Endothelial cell of umbilical vein (primary cell): ENCODE measurements around the gene SFMBT2. TPM values are rescaled to one million over a fixed set of nuclear protein-coding genes. Genes with fewer than 3 reads are reported as not detected.

Experiments used
- BruUV-seq: library from RNA; stranded (reverse); fragments of 400-500 nt; replicated peaks from 2 replicates; lab custom pipeline; 2021; lab: Mats Ljungman, UMichigan
- CTCF ChIA-PET: fragments of 300-600, 350-600 bp; sonication (Branson Sonifier 250); formaldehyde crosslinking; loops from one replicate; lab custom pipeline; 2021; ENCODE audit warnings: antibody characterized with exemption, inconsistent platforms; lab: Charles Lee
- POLR2A ChIA-PET: fragments of 300-600, 350-600 bp; sonication (Branson Sonifier 250); formaldehyde crosslinking; loops from one replicate; lab custom pipeline; 2021; ENCODE audit warnings: antibody characterized with exemption, inconsistent platforms; lab: Charles Lee
- DNase-seq: peaks from one replicate; pipeline ENCODE4 v3.0.0-alpha.2; 2011; ENCODE audit warnings: low read depth, low spot score
- FAIRE-seq: peaks from 2 replicates; lab custom pipeline; 2011; peaks lifted over from hg19 to GRCh38; lab: Jason Lieb, UNC
- H2AFZ ChIP-seq: 2 replicates; pipeline ENCODE4 v1.6.0; 2012; ENCODE audit warnings: low read depth, low read length, control low read depth, inconsistent platforms
- H3K27ac ChIP-seq: 2 replicates; pipeline ENCODE4 v1.5.1; 2011; ENCODE audit warnings: low read depth, mild to moderate bottlenecking, control low read depth, low read length, moderate library complexity; ENCODE audit not compliant: insufficient read depth
- H3K27me3 ChIP-seq, 2 experiments: 2 replicates each; pipeline versions ENCODE4 v1.6.0 to v1.6.1; 2011; ENCODE audit warnings: low read length in 2 of 2, mixed read lengths in 1 of 2; ENCODE audit not compliant: control insufficient read depth in 2 of 2, insufficient read depth in 2 of 2
- H3K36me3 ChIP-seq, 2 experiments: 2 replicates in 1 of 2; 3 replicates in 1 of 2; pipeline ENCODE4 v1.5.1; 2011; ENCODE audit warnings: low read length in 2 of 2, mild to moderate bottlenecking in 1 of 2, moderate library complexity in 1 of 2; ENCODE audit not compliant: control insufficient read depth in 2 of 2, insufficient read depth in 2 of 2; ENCODE audit errors: extremely low read depth in 1 of 2
- H3K4me1 ChIP-seq: 3 replicates; pipeline ENCODE4 v1.5.1; 2011; ENCODE audit warnings: mild to moderate bottlenecking, low read length; ENCODE audit not compliant: control insufficient read depth, insufficient read depth; ENCODE audit errors: extremely low read depth
- H3K4me2 ChIP-seq: 2 replicates; pipeline ENCODE4 v1.6.1; 2011; ENCODE audit warnings: low read length, control low read depth, mixed read lengths; ENCODE audit not compliant: insufficient read depth
- H3K4me3 ChIP-seq, 3 experiments: fragments of 200-600 bp in 1 of 3; sonication (generic), shearing (Covaris generic) in 1 of 3; replicated peaks in 1 of 3; 2 replicates each; pipeline ENCODE4 v1.5.1; 2011 to 2016; ENCODE audit warnings: control low read depth in 3 of 3, low read length in 3 of 3, mild to moderate bottlenecking in 2 of 3, inconsistent platforms in 1 of 3, low read depth in 1 of 3, moderate library complexity in 1 of 3; ENCODE audit not compliant: insufficient read depth in 1 of 3
- H3K79me2 ChIP-seq: 2 replicates; pipeline ENCODE4 v1.6.0; 2012; ENCODE audit warnings: low read length, inconsistent platforms; ENCODE audit not compliant: control insufficient read depth, insufficient read depth
- H3K9ac ChIP-seq: replicated peaks from 2 replicates; pipeline ENCODE3; 2011; ENCODE audit warnings: low read length, control low read depth; ENCODE audit not compliant: insufficient read depth; ENCODE audit errors: extremely low read depth
- H3K9me1 ChIP-seq: replicated peaks from 3 replicates; pipeline ENCODE4 v1.6.0; 2011; ENCODE audit warnings: mild to moderate bottlenecking, low read length; ENCODE audit not compliant: control insufficient read depth, insufficient read depth; ENCODE audit errors: extremely low read depth
- H3K9me3 ChIP-seq: replicated peaks from 2 replicates; pipeline ENCODE4 v1.5.1; 2012; ENCODE audit warnings: low read length, inconsistent platforms; ENCODE audit not compliant: control insufficient read depth, insufficient read depth
- H4K20me1 ChIP-seq: replicated peaks from 2 replicates; pipeline ENCODE3; 2011; ENCODE audit warnings: mild to moderate bottlenecking, low read length; ENCODE audit not compliant: control insufficient read depth, insufficient read depth; ENCODE audit errors: extremely low read depth
- EZH2 ChIP-seq: IDR thresholded peaks from 2 replicates; pipeline ENCODE4 v1.6.1; 2012; ENCODE audit warnings: borderline replicate concordance, low read depth, mild to moderate bottlenecking, moderate library complexity, low read length, inconsistent platforms; ENCODE audit not compliant: severe bottlenecking
- FOS ChIP-seq: IDR thresholded peaks from 2 replicates; pipeline ENCODE4 v1.6.1; 2011; ENCODE audit warnings: mild to moderate bottlenecking, low read length, moderate library complexity, borderline replicate concordance; ENCODE audit not compliant: insufficient read depth
- GATA2 ChIP-seq: IDR thresholded peaks from 2 replicates; pipeline ENCODE4 v1.7.0; 2011; ENCODE audit warnings: low read depth, mild to moderate bottlenecking, moderate library complexity, mixed read lengths, low read length; ENCODE audit not compliant: insufficient read length, insufficient read depth
- JUN ChIP-seq: IDR thresholded peaks from 2 replicates; pipeline ENCODE4 v1.6.1; 2011; ENCODE audit warnings: borderline replicate concordance, low read depth; ENCODE audit not compliant: insufficient read length, insufficient read depth
- MYC ChIP-seq: IDR thresholded peaks from one replicate; pipeline ENCODE4 v1.6.1; 2011; ENCODE audit warnings: mild to moderate bottlenecking, low read depth, low read length
- POLR2A ChIP-seq: IDR thresholded peaks from 2 replicates; pipeline ENCODE4 v1.6.1; 2012; ENCODE audit warnings: low read depth, mild to moderate bottlenecking, control low read depth, low read length
- POLR2AphosphoS5 ChIP-seq: IDR thresholded peaks from 2 replicates; pipeline ENCODE4 v1.6.1; 2012; ENCODE audit warnings: low read depth, mild to moderate bottlenecking, control low read depth, low read length, moderate library complexity; ENCODE audit not compliant: insufficient read depth
- dilution Hi-C: fragments of 300-500 bp; cut with MboI; formaldehyde crosslinking; loops from one replicate; pipeline ENCODE4 v1.15.0; 2019; ENCODE audit warnings: low sequenced_read_pairs; ENCODE audit not compliant: extremely low pct_ligation_motif_present
- intact Hi-C: fragments of 100-400 bp; cut with micrococcal nuclease; formaldehyde crosslinking; loops from one replicate; pipeline ENCODE4 v1.10.0; 2022
- polyA plus RNA-seq, 4 experiments: library from polyadenylated mRNA; depleted of rRNA in 3 of 4; stranded (reverse) in 3 of 4; unstranded in 1 of 4; fragments of >200 nt; gene quantifications; 2 replicates each; pipeline versions ENCODE4 v1.2.1 to v1.2.3, GENCODE V29; 2011 to 2012; ENCODE audit warnings: missing spikeins in 1 of 4
- total RNA-seq: library from RNA; stranded (reverse); gene quantifications from 2 replicates; pipeline ENCODE4 v1.2.3, GENCODE V29; 2021
- TF ChIP-seq, protein P1 (sequence below), 2 donors: IDR thresholded peaks; 1 replicate in 1 of 2; 2 replicates in 1 of 2; pipeline ENCODE4 v1.5.1; 2011; ENCODE audit warnings: low read length in 2 of 2, mild to moderate bottlenecking in 2 of 2, moderate library complexity in 2 of 2, control low read depth in 1 of 2, inconsistent platforms in 1 of 2, low read depth in 1 of 2; ENCODE audit not compliant: insufficient read depth in 1 of 2; ENCODE audit errors: extremely low read depth in 1 of 2
- TF ChIP-seq, protein P2 (sequence below): IDR thresholded peaks from 2 replicates; pipeline ENCODE4 v1.6.1; 2011; ENCODE audit not compliant: insufficient read depth, insufficient read length

The SFMBT2 gene
- total and polyA plus RNA-seq, 2 donors (not counting 3 experiments of a cell fraction or from before 2014, with no cell fraction given): 0.14 to 0.64 TPM

DNA sequence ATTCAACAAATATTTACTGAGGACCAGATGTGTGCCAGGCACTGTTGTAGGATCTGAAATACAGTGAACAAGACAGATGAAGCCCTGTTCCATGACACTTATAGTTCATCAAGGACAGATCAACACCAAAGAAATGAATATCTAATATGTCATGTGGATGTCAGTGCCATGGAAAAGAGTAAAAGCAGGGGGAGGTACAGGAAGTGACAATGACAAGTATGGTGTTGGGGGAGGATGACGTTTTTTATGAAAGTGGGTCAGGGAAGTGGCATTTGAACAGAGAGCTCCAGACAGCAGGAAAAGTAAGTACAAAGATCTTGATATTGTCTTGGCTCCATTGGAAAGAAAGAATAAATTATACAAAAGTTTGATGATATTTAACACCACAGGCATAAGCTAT, 7.0 kb upstream of the SFMBT2 start:
- Histone ChIP-seq H3K4me1 (no peaks in the 10 kb centered on the region), H3K4me2 (no peak overlapping the region), H3K4me3 (no peak overlapping the region), H3K27ac (no peak overlapping the region), H3K79me2 (no peaks in the 10 kb centered on the region), H2AFZ (no peak overlapping the region), H3K27me3 (peaks cover 20 to 22% of the 10 kb centered on the region in 2 experiments), H3K9me1 (no peaks in the 10 kb centered on the region), H4K20me1 (no peaks in the 10 kb centered on the region), H3K9me3 (no peaks in the 10 kb centered on the region), H3K9ac (no peak overlapping the region), H3K36me3 (no peaks in the 10 kb centered on the region)
- no TSS peak for BruUV-seq
- DNase-seq (no peak), FAIRE-seq (no peak)
- TF ChIP-seq, protein P1, sequence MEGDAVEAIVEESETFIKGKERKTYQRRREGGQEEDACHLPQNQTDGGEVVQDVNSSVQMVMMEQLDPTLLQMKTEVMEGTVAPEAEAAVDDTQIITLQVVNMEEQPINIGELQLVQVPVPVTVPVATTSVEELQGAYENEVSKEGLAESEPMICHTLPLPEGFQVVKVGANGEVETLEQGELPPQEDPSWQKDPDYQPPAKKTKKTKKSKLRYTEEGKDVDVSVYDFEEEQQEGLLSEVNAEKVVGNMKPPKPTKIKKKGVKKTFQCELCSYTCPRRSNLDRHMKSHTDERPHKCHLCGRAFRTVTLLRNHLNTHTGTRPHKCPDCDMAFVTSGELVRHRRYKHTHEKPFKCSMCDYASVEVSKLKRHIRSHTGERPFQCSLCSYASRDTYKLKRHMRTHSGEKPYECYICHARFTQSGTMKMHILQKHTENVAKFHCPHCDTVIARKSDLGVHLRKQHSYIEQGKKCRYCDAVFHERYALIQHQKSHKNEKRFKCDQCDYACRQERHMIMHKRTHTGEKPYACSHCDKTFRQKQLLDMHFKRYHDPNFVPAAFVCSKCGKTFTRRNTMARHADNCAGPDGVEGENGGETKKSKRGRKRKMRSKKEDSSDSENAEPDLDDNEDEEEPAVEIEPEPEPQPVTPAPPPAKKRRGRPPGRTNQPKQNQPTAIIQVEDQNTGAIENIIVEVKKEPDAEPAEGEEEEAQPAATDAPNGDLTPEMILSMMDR (IDR thresholded peaks at IDR 0.05; ENCODE audit: extremely low read depth in 1 of 2, insufficient read depth in 1 of 2, low read depth in 1 of 2, low read length in 2 of 2): no peak
- TF ChIP-seq FOS (no peak), POLR2AphosphoS5 (no peak), POLR2A (no peak), EZH2 (no peak), GATA2 (no peak), MYC (no peak), JUN (no peak)
- TF ChIP-seq, protein P2, sequence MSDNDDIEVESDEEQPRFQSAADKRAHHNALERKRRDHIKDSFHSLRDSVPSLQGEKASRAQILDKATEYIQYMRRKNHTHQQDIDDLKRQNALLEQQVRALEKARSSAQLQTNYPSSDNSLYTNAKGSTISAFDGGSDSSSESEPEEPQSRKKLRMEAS: no peak
- POLR2A ChIA-PET: no interaction called here
- CTCF ChIA-PET: interaction anchor here (1.8 to 2.3 kb wide), 4 partner anchors 696 to 750 kb away, joined by 6 to 20 read pairs (median 8); no protein-coding TSS in a partner anchor
- dilution Hi-C loops: no loop called here
- intact Hi-C loops: loop anchor here (1.0 to 10.0 kb wide), 6 partner anchors 158 to 1887 kb away; no protein-coding TSS in a partner anchor
